RWPE1 (cell line): ENCODE measurements around the gene TMC4.

ENCODE experiments used
- CTCF ChIA-PET: fragments of 350-600 bp; sonication (Branson Sonifier 250); formaldehyde crosslinking; extraction: SDS; loops from one replicate; lab custom pipeline; 2021; lab: Yijun Ruan, JAX
- POLR2A ChIA-PET: fragments of 400-600 bp; formaldehyde crosslinking; extraction: SDS; loops from one replicate; lab custom pipeline; 2020; ENCODE audit warnings: antibody characterized with exemption; ENCODE audit not compliant: low non-redundant PET; lab: Yijun Ruan, JAX
- DNase-seq: peaks from one replicate; pipeline ENCODE4 v3.0.0; 2012; ENCODE audit warnings: low spot score
- H3K27ac ChIP-seq: fragments of 450-650 bp; 2 replicates; pipeline ENCODE4 v1.5.1; 2017
- TF ChIP-seq, protein P1 (sequence below): fragments of 450-650 bp; conservative IDR thresholded peaks from 2 replicates; pipeline ENCODE4 v1.5.1; 2017; ENCODE audit warnings: low read depth, mild to moderate bottlenecking

Gene TMC4

DNA sequence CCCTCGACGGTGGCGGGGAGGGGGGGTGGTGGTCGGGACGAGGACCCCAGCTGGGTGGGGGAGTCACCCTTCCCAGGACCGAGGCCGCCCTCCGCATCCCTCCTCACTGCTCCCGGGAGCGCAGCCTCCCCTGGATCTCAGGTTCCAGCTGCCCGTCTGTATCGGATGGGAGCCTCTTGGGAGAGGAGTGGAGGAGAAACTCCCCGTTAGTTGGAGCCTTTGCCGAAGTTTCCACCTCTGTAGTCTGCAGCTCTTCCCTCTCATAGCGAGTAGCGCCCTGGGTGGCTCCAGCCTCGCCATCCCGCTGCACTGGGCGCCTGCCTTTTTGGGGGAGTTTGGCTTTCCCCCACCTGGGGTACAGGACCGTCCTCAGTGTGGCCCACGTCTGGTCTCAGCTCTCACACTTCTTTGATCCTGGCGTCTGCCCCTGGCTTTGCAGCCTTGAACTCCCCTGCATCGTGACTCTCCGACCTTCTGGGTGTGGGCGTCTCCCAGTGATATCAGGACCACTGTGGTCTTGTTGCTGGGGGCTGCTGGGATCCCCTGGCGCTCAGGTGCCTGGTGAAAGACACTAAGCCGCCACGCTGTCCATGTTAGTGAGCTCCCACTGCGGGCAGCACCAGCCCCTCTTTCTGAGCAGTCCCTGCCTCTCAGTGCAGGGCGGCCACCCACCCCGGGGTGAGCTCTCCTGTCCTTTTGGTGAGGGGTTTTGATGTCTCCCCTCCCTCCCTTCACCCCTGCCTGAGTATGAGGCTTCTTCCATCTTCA lies 34.3 kb downstream of the TMC4 start:
- no peak for DNase-seq
- ChIA-PET CTCF (no interaction called here), POLR2A (interaction anchor here (0.6 kb wide), 1 partner anchor 316 kb away, joined by 3 read pairs; no protein-coding TSS in a partner anchor)
- H3K27ac ChIP-seq = peak overlapping the region; percentile 86
- TF ChIP-seq, protein P1, sequence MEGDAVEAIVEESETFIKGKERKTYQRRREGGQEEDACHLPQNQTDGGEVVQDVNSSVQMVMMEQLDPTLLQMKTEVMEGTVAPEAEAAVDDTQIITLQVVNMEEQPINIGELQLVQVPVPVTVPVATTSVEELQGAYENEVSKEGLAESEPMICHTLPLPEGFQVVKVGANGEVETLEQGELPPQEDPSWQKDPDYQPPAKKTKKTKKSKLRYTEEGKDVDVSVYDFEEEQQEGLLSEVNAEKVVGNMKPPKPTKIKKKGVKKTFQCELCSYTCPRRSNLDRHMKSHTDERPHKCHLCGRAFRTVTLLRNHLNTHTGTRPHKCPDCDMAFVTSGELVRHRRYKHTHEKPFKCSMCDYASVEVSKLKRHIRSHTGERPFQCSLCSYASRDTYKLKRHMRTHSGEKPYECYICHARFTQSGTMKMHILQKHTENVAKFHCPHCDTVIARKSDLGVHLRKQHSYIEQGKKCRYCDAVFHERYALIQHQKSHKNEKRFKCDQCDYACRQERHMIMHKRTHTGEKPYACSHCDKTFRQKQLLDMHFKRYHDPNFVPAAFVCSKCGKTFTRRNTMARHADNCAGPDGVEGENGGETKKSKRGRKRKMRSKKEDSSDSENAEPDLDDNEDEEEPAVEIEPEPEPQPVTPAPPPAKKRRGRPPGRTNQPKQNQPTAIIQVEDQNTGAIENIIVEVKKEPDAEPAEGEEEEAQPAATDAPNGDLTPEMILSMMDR = no peak

DNA sequence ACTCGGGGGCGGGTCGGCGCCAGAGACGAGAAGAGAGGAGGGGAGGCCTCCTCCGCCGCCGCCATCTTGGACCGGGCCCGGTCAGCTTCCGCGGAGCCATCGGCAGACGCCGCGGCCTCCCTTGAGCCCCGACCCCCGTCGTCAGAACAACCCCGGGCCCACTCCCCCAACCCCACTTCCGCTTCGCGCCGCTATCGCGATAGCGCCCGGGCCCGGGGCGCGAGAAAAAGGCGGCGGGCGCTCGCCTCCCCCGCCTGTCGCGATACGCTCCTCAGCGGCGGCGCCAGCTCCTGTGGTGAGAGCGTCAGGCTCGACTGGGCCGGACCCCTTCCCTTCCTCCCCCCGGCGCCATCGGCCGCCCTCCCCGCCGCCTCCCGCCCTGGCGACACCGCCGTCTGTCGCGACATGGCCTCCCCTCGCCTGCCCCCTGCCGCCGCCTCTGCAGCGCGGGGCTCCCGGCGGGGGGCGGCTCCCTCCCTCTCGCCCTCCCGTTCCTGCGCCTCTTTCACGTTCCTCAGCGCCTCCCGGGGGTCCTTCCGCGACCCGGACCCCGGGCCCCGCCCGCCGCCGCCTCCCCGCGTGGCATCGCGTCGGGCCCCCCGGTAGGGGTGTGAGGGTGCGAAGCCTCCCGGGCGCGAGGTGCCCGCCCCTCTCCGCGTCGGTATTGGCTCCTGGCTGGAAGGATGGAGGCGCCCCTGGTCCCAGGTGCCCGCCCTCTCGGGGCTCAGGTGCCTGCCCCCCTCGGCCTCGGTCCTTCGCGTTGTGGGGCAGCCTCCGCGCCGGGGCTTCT lies 35.1 kb downstream of the TMC4 start, which contains the start of gene CNOT3:
CNOT3 (plus strand) TSS at position 64 of the 790 bp plus-strand sequence. CDS start 5,217 bp downstream, outside the sequence.
- CTCF ChIA-PET = no interaction called here
- POLR2A ChIA-PET = interaction anchor here (0.6 to 1.6 kb wide), 3 partner anchors 10 to 469 kb away, joined by 3 to 5 read pairs (median 4); partner anchors contain the start of gene LENG1
- H3K27ac ChIP-seq = peak within 1 kb of the TSS; percentile 94
- TF ChIP-seq, protein P1 = no peak
- no peak for DNase-seq

DNA sequence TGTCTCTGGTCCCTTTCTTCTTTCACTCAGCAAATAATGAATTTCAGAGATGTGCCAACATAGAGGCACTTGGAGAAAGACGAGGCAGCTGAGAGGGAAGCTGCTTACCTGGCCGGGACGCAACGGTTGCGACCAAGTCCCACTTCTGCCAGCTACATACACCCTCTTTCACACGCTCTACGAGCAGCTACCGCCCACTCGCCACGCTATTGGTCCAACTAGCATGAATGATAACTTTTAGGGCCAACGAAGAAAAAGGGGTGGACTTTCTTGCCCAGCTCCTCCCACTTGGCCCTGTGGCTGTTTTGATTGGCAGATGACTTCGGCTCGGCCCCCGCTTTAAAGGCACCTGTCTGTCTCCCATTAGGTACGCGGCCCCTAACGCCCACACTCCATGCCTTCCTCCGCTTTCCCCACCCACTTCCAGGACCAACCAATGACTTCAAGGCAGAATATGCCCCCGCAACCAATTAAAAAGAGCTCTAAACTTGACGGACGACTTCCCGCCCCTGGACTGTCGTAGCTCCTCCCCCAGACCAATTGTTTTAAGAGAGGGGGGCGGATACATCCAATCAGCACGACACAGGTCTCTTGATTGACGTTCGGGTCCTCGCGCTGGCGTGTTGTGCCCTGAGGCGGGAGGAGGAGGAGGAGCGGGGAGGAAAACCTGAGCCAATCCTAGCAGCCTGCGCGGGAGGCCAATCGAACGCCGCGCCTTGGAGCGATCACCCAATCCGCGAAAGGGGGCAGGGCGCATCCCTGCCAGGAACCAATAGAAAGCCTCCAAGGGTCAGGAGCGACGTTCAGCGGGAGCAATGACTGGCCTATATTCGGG lies 35.9 kb downstream of the TMC4 start:
- peak overlapping the region; percentile 94 for H3K27ac ChIP-seq
- TF ChIP-seq, protein P1 = no peak
- ChIA-PET CTCF (no interaction called here), POLR2A (interaction anchor here (0.6 to 1.6 kb wide), 5 partner anchors 11 to 469 kb away, joined by 3 to 5 read pairs (median 3); partner anchors contain the start of genes LENG1, PRPF31 and TFPT)
- DNase-seq = peak; percentile 99

DNA sequence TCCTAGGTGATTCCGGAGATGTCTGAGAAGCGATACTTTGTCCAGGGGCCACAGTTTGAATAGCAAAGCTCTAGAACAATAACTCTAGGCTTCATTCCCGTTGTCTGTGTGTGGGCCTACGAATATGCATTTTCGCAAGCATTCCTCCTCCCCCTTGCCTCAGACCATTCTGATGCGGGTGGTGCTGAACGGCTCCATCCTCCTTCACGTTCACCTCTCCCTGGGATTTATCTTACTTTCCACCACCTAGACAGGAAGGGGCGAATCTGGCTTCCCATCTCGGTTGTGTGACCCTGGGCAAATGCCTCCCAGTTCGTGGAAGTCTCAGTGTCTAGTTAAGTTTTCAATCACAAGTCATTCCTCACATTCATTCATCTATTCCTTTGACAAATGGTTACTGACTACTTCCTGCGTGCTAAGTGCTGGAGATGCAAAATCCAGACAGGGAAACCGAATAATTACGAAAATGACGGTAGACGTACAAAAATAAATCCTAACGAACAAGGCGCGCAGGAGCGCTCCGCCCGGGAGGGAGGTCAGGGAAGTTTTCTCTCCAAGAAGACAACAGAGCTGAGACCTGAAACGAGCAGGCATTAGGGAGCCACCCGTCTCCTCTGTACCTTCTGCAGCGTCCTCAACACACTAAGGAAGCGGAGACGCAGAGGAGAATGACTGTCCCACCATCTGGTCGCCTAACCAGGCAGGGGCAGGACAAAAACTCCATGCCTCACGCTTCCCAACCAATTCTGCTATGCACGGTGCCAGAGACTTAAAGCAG lies 36.7 kb downstream of the TMC4 start:
- DNase-seq = no peak
- H3K27ac ChIP-seq = peak overlapping the region; percentile 94
- CTCF ChIA-PET = no interaction called here

DNA sequence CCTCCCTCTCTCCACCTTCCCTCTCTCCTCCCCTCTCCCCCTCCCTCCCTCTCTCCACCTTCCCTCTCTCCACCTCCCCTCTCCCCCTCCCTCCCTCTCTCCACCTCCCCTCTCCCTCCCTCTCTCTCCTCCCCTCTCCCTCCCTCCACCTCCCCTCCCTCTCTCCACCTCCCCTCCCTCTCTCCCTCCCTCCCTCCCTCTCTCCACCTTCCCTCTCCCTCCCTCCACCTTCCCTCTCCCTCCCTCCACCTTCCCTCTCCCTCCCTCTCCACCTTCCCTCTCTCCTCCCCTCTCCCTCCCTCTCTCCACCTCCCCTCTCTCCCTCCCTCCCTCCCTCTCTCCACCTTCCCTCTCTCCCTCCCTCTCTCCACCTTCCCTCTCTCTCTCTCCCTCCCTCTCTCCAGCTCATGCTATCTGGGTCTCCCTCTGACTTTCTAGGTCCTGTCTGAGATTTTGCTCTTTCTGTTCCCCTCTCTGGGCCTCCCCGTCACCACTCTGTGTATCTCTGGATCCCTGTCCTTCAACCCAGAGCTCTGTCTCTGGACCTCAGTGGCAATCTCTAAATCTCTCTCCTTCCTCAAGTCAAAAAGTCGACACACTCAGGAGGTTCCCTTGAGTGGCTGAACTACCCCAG lies 38.9 kb downstream of the TMC4 start:
- POLR2A ChIA-PET = no interaction called here
- no peak for DNase-seq
- TF ChIP-seq, protein P1 = no peak
- CTCF ChIA-PET = no interaction called here
- peak overlapping the region; percentile 94 for H3K27ac ChIP-seq

More for the DNA sequence above, 36.7 kb downstream of the TMC4 start:
- TF ChIP-seq, protein P1 = no peak
- POLR2A ChIA-PET = interaction anchor here (0.8 to 1.6 kb wide), 4 partner anchors 11 to 24 kb away, joined by 3 to 5 read pairs (median 4); partner anchors contain the start of genes LENG1, PRPF31 and TFPT
